GM12878 (cell line): ENCODE measurements around the gene TOX2. TPM values are rescaled to one million over a fixed set of nuclear protein-coding genes. Genes with fewer than 3 reads are reported as not detected.

Experiments used
- ATAC-seq: fragments of 200-7000 bp; cut with Tn5 transposase; 3 replicates; pipeline ENCODE4 v1.9.1; 2020; ENCODE audit warnings: mild to moderate bottlenecking, moderate library complexity
- BruUV-seq: library from RNA; stranded (reverse); fragments of 400-500 nt; replicated peaks from 2 replicates; lab custom pipeline; 2021; lab: Mats Ljungman, UMichigan
- CTCF ChIA-PET: fragments of 300-600 bp; sonication (Branson Sonifier 250); formaldehyde crosslinking; extraction: SDS; loops from one replicate; lab custom pipeline; 2021; ENCODE audit warnings: inconsistent platforms; lab: Yijun Ruan, JAX
- POLR2A ChIA-PET: fragments of 350-600 bp; formaldehyde crosslinking; extraction: SDS; loops from one replicate; lab custom pipeline; 2021; ENCODE audit warnings: inconsistent platforms; lab: Charles Lee
- RAD21 ChIA-PET: fragments of 300-600 bp; sonication (Branson Sonifier 250); formaldehyde crosslinking; loops from one replicate; lab custom pipeline; 2023; ENCODE audit warnings: antibody characterized with exemption; ENCODE audit not compliant: unreplicated experiment; lab: Charles Lee
- SMC1A ChIA-PET: fragments of 300-600 bp; sonication (Branson Sonifier 250); formaldehyde crosslinking; loops from one replicate; lab custom pipeline; 2023; ENCODE audit not compliant: unreplicated experiment, uncharacterized antibody; lab: Charles Lee
- DNase-seq: peaks from one replicate; pipeline ENCODE4 v3.0.0-alpha.2; 2011; ENCODE audit warnings: low read depth, low spot score
- FAIRE-seq: peaks from 3 replicates; lab custom pipeline; 2011; peaks lifted over from hg19 to GRCh38; lab: Jason Lieb, UNC
- H2AFZ ChIP-seq: 2 replicates; pipeline ENCODE4 v1.6.0; 2011; ENCODE audit warnings: low read depth, low read length, control low read depth; ENCODE audit not compliant: control insufficient read depth
- H3K27ac ChIP-seq: 2 replicates; pipeline ENCODE4 v1.5.1; 2011; ENCODE audit warnings: control low read depth; ENCODE audit not compliant: control insufficient read depth, insufficient read depth
- H3K27me3 ChIP-seq, 2 experiments: replicated peaks in 1 of 2; 2 replicates each; pipeline versions ENCODE4 v1.6.0 to v1.6.1; 2011; ENCODE audit warnings: low read length in 1 of 2; ENCODE audit not compliant: control insufficient read depth in 2 of 2, insufficient read depth in 2 of 2
- H3K36me3 ChIP-seq, 2 experiments: 2 replicates each; pipeline ENCODE4 v1.5.1; 2011; ENCODE audit warnings: low read length in 1 of 2; ENCODE audit not compliant: control insufficient read depth in 2 of 2, insufficient read depth in 2 of 2
- H3K4me1 ChIP-seq: 2 replicates; pipeline ENCODE4 v1.6.1; 2011; ENCODE audit warnings: mild to moderate bottlenecking, low read length, moderate library complexity, mixed read lengths; ENCODE audit not compliant: control insufficient read depth, insufficient read depth
- H3K4me2 ChIP-seq: 2 replicates; pipeline ENCODE4 v1.6.0; 2011; ENCODE audit warnings: control low read depth; ENCODE audit not compliant: control insufficient read depth, insufficient read depth
- H3K4me3 ChIP-seq: fragments of 200-600 bp; sonication (generic); 2 replicates; pipeline ENCODE4 v1.5.1; 2016
- H3K79me2 ChIP-seq: 2 replicates; pipeline ENCODE4 v1.6.0; 2011; ENCODE audit warnings: low read length; ENCODE audit not compliant: control insufficient read depth, insufficient read depth
- H3K9ac ChIP-seq: 2 replicates; pipeline ENCODE4 v1.8.0; 2011; ENCODE audit warnings: low read length, control low read depth, mixed read lengths; ENCODE audit not compliant: control insufficient read depth, insufficient read depth
- H3K9me3 ChIP-seq: replicated peaks from 3 replicates; pipeline ENCODE4 v1.5.1; 2011; ENCODE audit warnings: mild to moderate bottlenecking, low read length; ENCODE audit not compliant: control insufficient read depth, insufficient read depth
- H4K20me1 ChIP-seq: 2 replicates; pipeline ENCODE4 v1.6.0; 2011; ENCODE audit not compliant: control insufficient read depth, insufficient read depth
- CHD1 ChIP-seq: IDR thresholded peaks from 2 replicates; pipeline ENCODE4 v1.6.1; 2012; ENCODE audit warnings: low read depth, low read length, improper control_type of control experiment
- DPF2 ChIP-seq: fragments of 450-650 bp; IDR thresholded peaks from 2 replicates; pipeline ENCODE4 v1.6.1; 2017; ENCODE audit warnings: mild to moderate bottlenecking
- GABPA ChIP-seq: IDR thresholded peaks from 2 replicates; pipeline ENCODE4 v1.6.1; 2014; ENCODE audit warnings: antibody characterized with exemption, low read depth, mild to moderate bottlenecking, inconsistent platforms
- HDAC2 ChIP-seq: fragments of 200-600 bp; sonication (generic); IDR thresholded peaks from 2 replicates; pipeline ENCODE4 v1.6.1; 2017
- KAT2A ChIP-seq: conservative IDR thresholded peaks from 2 replicates; pipeline ENCODE4 v1.6.1; 2011; ENCODE audit warnings: low read depth, low read length; ENCODE audit not compliant: control insufficient read depth
- MTA3 ChIP-seq: IDR thresholded peaks from 2 replicates; pipeline ENCODE4 v1.6.1; 2012; ENCODE audit warnings: low read length, inconsistent platforms, borderline replicate concordance
- PKNOX1 ChIP-seq: fragments of 450-650 bp; IDR thresholded peaks from 2 replicates; pipeline ENCODE4 v1.6.1; 2016; ENCODE audit warnings: mild to moderate bottlenecking
- PRDM15 ChIP-seq: fragments of 450-650 bp; formaldehyde crosslinking; IDR thresholded peaks from 2 replicates; pipeline ENCODE4 v1.4.0; 2020; ENCODE audit warnings: mild to moderate bottlenecking, moderate library complexity
- SMAD1 ChIP-seq: fragments of 450-650 bp; IDR thresholded peaks from 2 replicates; pipeline ENCODE4 v1.6.1; 2018; ENCODE audit warnings: mild to moderate bottlenecking, low read depth; ENCODE audit not compliant: partially characterized antibody
- TBL1XR1 ChIP-seq: IDR thresholded peaks from 2 replicates; pipeline ENCODE4 v1.6.1; 2012; ENCODE audit warnings: low read depth, low read length, improper control_type of control experiment
- TCF7 ChIP-seq: IDR thresholded peaks from 2 replicates; pipeline ENCODE4 v1.6.1; 2014; ENCODE audit warnings: antibody characterized with exemption, borderline replicate concordance
- USF1 ChIP-seq: IDR thresholded peaks from 2 replicates; pipeline ENCODE4 v1.6.1; 2011; ENCODE audit warnings: borderline replicate concordance, low read depth, mild to moderate bottlenecking, moderate library complexity, mixed read lengths, low read length; ENCODE audit not compliant: insufficient read depth; ENCODE audit errors: extremely low read length
- USF2 ChIP-seq: IDR thresholded peaks from 2 replicates; pipeline ENCODE4 v1.6.1; 2011; ENCODE audit warnings: low read depth, low read length, improper control_type of control experiment, borderline replicate concordance
- WGBS: methylation state at CpG from one replicate; pipeline ENCODE4 v1.1.6; 2016; ENCODE audit warnings: low lambda C conversion rate; ENCODE audit not compliant: insufficient replicate concordance, insufficient coverage; ENCODE audit errors: missing lambda C conversion rate; 5-methylcytosine and 5-hydroxymethylcytosine counted together
- in situ Hi-C: fragments of 300-500 bp; cut with MboI; formaldehyde crosslinking; loops from 9 replicates; pipeline ENCODE4 v1.14.3; 2018; ENCODE audit warnings: mixed read lengths
- intact Hi-C: fragments of 100-400 bp; cut with micrococcal nuclease; formaldehyde crosslinking; loops from one replicate; pipeline ENCODE4 v1.14.2; 2022; ENCODE audit not compliant: unreplicated experiment
- polyA plus RNA-seq, 11 experiments: library from polyadenylated mRNA; depleted of rRNA in 4 of 11; unstranded in 6 of 11; stranded (reverse) in 5 of 11; fragments of >200 nt; fragmentation: Nextera tagmentation in 4 of 11; fragmentation: Illumina TruSeq in 1 of 11; extraction: Ambion mirVana in 4 of 11; extraction: Trizol in 1 of 11; gene quantifications; 1 replicate in 1 of 11; 2 replicates in 10 of 11; pipeline versions ENCODE4 v1.2.1 to v1.2.3, GENCODE V29; 2011 to 2016; ENCODE audit warnings: inconsistent platforms in 2 of 11, missing spikeins in 2 of 11, low read depth in 1 of 11
- total RNA-seq, 4 experiments: library from RNA; depleted of rRNA in 3 of 4; stranded (reverse); fragments of >200 nt in 3 of 4; fragmentation: Illumina TruSeq in 1 of 4; extraction: Trizol in 1 of 4; gene quantifications; 2 replicates each; pipeline versions ENCODE4 v1.2.1 to v1.2.3, GENCODE V29; 2013 to 2021

Gene TOX2
- total and polyA plus RNA-seq, 10 of the 15 experiments (the other 5 are each of a cell fraction or from before 2014, with no cell fraction given): 2.6 to 40.5 (median 7.9) TPM

GRCh38 chr20:44087857-44088120 is 173.1 kb downstream of the TOX2 start (continued):
- TF ChIP-seq PRDM15 (CRISPR knock-in tag) (no peak), SMAD1 (no peak), USF1 (no peak), DPF2 (no peak), KAT2A (no peak), CHD1 (no peak), HDAC2 (no peak)

GRCh38 chr20:44089987-44090674 is 175.5 kb downstream of the TOX2 start:
- WGBS: 43% methylated on average over 7 of the region's 7 CpGs
- H3K36me3 ChIP-seq: no peaks in the 10 kb centered on the region
- H4K20me1 ChIP-seq: no peaks in the 10 kb centered on the region
- no peak overlapping the region for H3K9ac ChIP-seq
- intact Hi-C loops (no loop called here), in situ Hi-C loops (no loop called here)
- FAIRE-seq (peak; percentile 72), ATAC-seq (peak; percentile 92), DNase-seq (peak; percentile 57)
- no peaks in the 10 kb centered on the region for H3K79me2 ChIP-seq
- H3K27ac ChIP-seq: no peak overlapping the region
- peaks cover 8% of the 10 kb centered on the region for H3K4me1 ChIP-seq
- ChIA-PET CTCF (interaction anchor here (0.7 to 4.4 kb wide), 13 partner anchors 10 to 641 kb away, joined by 3 to 36 read pairs (median 4); no protein-coding TSS in a partner anchor), SMC1A (interaction anchor here (0.6 to 6.1 kb wide), 20 partner anchors 9 to 672 kb away, joined by 3 to 55 read pairs (median 3); no protein-coding TSS in a partner anchor), RAD21 (interaction anchor here (0.9 to 3.9 kb wide), 7 partner anchors 10 to 641 kb away, joined by 4 to 38 read pairs (median 6); no protein-coding TSS in a partner anchor), POLR2A (no interaction called here)
- peak overlapping the region; percentile 90 for H2AFZ ChIP-seq
- no peaks in the 10 kb centered on the region for H3K9me3 ChIP-seq
- H3K4me3 ChIP-seq: no peak overlapping the region
- peak overlapping the region; percentile 77 for H3K4me2 ChIP-seq
- no TSS peak for BruUV-seq
- H3K27me3 ChIP-seq: no peaks in the 10 kb centered on the region
- TF ChIP-seq TCF7 (no peak), USF2 (peak; percentile 73), GABPA (no peak), PKNOX1 (no peak), MTA3 (no peak), TBL1XR1 (no peak)
